ENCODE measurements around the gene FAM180A.

- no peak for TF ChIP-seq BACH1 (IDR thresholded peaks at IDR 0.05; ENCODE audit: borderline replicate concordance)
- TF ChIP-seq PRDM15 (CRISPR knock-in tag; IDR thresholded peaks at IDR 0.05) = no peak
- TF ChIP-seq NFIC (IDR thresholded peaks at IDR 0.05; ENCODE audit: low read depth, low read length) = no peak
- no peak for TF ChIP-seq POLR2A (IDR thresholded peaks at IDR 0.05; ENCODE audit: low read depth, low read length)
- no peak for TF ChIP-seq TARDBP (IDR thresholded peaks at IDR 0.05; ENCODE audit: borderline replicate concordance)
- TF ChIP-seq JUND (IDR thresholded peaks at IDR 0.05; ENCODE audit: low read depth, low read length) = no peak
- TF ChIP-seq CTCF (IDR thresholded peaks at IDR 0.05 in 2 of 3, conservative IDR thresholded peaks at IDR 0.05 in 1 of 3; ENCODE audit: control insufficient read depth in 2 of 3, extremely low read depth in 1 of 3, insufficient read depth in 1 of 3, low read depth in 3 of 3, low read length in 3 of 3) = no peak
- no peak for TF ChIP-seq EP300 (IDR thresholded peaks at IDR 0.05; ENCODE audit: borderline replicate concordance in 1 of 2, control insufficient read depth in 1 of 2, low read depth in 2 of 2, low read length in 2 of 2)
Measured at GRCh38 chr7:135726911-135727673, 21.5 kb downstream of the FAM180A start.

All from GM12878 (cell line).